Activated CD4-positive, CD25-positive, alpha-beta regulatory T cell treated with anti-CD3 and anti-CD28 coated beads, Interleukin-2, amount 50 U/mL, for 24 hours (primary cell): ENCODE data around the gene MUC12.
"Not testable (repeated sequence)": the region's sequence is repeated elsewhere in the genome, so short reads cannot be mapped to it uniquely, and the experiment has no call there.

Experiments
- ATAC-seq, 2 donors: fragments of 150-1000 bp; cut with Tn5 transposase; one replicate each; pipeline ENCODE4 v1.10.0; 2021; ENCODE audit warnings: mild to moderate bottlenecking in 1 of 2, moderate library complexity in 1 of 2

Gene MUC12, protein sequence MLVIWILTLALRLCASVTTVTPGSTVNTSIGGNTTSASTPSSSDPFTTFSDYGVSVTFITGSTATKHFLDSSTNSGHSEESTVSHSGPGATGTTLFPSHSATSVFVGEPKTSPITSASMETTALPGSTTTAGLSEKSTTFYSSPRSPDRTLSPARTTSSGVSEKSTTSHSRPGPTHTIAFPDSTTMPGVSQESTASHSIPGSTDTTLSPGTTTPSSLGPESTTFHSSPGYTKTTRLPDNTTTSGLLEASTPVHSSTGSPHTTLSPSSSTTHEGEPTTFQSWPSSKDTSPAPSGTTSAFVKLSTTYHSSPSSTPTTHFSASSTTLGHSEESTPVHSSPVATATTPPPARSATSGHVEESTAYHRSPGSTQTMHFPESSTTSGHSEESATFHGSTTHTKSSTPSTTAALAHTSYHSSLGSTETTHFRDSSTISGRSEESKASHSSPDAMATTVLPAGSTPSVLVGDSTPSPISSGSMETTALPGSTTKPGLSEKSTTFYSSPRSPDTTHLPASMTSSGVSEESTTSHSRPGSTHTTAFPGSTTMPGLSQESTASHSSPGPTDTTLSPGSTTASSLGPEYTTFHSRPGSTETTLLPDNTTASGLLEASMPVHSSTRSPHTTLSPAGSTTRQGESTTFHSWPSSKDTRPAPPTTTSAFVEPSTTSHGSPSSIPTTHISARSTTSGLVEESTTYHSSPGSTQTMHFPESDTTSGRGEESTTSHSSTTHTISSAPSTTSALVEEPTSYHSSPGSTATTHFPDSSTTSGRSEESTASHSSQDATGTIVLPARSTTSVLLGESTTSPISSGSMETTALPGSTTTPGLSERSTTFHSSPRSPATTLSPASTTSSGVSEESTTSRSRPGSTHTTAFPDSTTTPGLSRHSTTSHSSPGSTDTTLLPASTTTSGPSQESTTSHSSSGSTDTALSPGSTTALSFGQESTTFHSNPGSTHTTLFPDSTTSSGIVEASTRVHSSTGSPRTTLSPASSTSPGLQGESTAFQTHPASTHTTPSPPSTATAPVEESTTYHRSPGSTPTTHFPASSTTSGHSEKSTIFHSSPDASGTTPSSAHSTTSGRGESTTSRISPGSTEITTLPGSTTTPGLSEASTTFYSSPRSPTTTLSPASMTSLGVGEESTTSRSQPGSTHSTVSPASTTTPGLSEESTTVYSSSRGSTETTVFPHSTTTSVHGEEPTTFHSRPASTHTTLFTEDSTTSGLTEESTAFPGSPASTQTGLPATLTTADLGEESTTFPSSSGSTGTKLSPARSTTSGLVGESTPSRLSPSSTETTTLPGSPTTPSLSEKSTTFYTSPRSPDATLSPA (N-terminal part only)

DNA sequence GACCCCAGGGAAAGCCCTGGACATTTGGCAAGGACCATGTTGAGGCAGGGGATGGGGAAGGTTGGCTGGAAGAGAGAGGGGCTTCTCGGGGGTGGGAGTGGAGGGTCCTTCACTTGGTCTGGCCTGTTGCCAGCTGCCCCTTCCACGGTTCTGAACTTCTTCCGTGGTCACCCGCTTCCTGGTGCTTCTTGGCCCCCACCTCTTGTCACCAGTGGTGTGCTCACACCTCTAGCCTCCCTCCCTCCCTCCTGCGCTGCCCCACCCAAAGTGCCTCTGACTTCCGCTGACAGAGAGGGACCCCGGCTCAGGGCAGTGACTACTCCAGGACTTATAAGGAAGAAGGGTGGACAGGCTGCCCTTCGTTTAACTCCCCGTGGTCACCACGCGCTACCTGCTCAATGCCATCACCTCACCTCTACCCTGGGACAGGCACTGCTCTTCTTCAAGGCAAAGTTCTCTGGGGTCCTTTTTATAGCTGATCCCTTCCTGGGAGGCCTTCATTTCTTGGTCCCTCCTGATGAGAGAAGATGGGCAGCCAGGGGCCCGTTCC lies at the start of gene MUC12:
TSS of gene MUC12 (plus strand) at position 500 of the 550 bp plus-strand sequence. CDS start 58 bp downstream, outside the sequence.
- ATAC-seq: no peak

DNA sequence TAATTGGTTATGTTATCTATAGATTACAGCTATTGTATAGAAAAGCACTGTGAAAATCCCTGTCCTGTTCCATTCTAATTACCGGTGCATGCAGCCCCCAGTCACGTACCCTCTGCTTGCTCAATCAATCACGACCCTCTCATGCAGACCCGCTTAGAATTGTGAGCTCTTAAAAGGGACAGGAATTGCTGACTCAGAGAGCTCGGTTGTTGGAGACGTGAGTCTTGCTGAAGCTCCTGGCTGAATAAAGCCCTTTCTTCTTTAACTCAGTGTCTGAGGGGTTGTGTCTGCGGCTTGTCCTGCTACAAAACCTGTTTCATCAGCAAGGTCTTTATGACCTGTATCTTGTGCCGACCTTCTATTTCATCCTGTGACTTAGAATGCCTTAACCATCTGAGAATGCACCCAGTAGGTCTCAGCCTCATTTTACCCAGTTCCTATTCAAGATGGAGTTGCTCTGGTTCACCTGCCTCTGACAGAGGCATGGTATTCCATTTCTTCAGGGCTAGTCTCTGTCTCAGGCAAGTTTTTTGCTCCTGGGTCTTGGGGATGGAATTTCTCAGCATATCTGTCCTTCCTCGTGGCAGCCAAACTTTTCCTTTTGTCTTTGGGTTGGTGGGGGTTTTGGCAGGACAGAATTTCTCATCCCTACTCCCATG lies 49.5 kb upstream of the MUC12 start:
- not testable (repeated sequence) for ATAC-seq

DNA sequence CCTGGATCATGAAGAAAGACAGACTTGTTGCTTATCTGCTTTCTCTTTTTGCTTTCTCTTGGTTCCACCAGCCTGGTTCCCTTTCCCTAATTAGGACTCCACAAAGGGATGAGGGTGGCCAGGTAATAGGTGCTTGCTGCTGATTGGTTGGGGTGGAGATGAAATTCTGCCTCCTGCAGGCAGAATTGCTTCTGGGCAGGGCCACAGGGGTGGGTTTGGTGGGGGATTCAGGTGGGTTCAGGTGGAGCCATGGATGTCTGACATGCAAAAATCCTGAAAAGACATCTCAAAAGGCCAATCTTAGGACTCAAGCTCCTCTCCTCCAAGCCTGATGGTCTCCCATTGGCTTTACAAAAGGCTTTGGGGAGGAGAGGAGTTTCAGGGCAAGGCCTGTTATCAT lies 48.3 kb upstream of the MUC12 start:
- no peak for ATAC-seq

DNA sequence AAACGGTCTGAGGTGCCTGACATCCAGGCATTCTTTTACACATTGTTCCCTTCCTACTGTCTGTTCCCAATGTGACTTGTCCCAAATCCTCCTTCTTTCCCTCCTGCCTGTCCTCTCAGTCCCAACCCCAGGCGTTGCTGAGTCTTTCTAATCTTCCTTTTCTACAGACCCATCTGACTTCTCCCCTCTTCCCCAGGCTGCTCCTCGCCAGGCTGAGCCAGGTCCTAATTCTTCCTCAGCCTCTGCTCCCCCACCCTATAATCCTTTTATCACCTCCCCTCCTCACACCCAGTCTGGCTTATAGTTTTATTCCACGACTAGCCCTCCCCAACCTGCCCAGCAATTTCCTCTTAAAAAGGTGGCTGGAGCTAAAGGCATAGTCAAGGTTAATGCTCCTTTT lies 45.7 kb upstream of the MUC12 start:
- ATAC-seq: not testable (repeated sequence)

DNA sequence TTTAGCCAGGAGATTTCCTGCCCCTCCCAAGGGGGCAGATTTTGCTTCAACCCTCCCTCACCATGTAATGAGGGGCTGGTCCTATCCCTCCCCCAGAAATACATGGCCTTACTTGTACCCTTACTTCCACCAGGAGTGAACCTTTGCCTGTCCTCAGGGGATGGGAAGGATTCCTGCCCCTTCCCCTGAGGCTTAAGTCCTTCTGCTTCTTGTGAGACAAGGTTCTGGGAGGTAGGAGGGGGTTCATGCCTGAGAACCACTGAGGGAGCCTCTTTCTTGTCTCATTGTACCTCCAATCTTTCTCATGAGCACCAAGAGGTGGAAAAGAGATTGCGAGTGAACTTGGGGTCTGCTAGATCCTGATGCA lies 39.6 kb upstream of the MUC12 start:
- no peak for ATAC-seq

DNA sequence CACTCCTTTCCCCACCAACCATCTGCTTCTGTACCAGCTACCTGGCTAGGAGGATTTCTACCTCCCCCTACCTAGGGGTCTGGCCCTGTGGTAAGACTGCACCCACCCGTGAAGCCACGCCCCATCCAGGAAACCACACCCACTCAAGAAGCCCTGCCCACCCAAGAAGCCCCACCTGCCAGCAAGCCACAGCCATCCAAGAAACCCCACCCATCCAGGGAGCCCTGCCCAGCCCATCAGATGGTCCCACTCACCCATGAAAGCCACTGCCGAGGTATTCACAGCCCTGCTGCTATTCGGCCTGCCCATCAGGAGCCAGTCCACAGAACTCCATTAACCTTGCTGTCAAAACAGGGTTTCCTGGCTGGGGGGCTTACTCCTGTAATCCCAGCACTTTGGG lies 35.6 kb upstream of the MUC12 start:
- no peak for ATAC-seq

DNA sequence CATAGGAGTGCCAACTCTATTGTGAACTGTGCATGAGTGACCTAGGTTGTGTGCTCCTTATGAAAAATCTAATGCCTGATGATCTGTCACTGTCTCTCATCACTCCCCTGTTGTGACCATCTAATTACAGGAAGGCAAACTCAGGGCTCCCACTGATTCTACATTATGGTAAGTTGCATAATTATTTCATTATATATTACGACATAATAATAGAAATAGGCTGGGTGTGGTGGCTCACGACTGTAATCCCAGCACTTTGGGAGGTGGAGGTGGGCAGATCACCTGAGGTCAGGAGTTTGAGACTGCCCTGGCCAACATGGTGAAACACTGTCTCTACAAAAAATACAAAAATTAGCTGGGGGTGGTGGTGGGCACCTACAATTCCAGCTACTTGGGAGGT lies 34.0 kb upstream of the MUC12 start:
- ATAC-seq: not testable (repeated sequence)

DNA sequence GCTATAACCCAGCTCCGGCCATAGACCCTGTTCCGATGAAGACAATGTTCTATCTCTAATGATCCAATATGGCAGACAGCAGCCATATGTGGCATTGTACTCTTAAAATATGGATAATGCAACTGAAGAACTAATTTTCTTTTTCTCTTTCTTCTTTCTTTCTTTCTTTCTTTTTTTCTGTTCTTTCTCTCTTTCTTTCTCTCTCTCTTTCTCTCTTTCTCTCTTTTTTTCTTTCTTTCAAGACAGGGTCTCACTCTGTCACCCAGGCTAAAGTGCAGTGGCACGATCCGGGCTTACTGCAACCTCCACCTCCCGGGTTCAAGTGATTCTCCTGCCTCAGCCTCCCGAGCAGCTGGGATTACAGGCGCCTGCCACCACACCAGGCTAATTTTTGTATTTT lies 33.2 kb upstream of the MUC12 start:
- ATAC-seq: not testable (repeated sequence)

DNA sequence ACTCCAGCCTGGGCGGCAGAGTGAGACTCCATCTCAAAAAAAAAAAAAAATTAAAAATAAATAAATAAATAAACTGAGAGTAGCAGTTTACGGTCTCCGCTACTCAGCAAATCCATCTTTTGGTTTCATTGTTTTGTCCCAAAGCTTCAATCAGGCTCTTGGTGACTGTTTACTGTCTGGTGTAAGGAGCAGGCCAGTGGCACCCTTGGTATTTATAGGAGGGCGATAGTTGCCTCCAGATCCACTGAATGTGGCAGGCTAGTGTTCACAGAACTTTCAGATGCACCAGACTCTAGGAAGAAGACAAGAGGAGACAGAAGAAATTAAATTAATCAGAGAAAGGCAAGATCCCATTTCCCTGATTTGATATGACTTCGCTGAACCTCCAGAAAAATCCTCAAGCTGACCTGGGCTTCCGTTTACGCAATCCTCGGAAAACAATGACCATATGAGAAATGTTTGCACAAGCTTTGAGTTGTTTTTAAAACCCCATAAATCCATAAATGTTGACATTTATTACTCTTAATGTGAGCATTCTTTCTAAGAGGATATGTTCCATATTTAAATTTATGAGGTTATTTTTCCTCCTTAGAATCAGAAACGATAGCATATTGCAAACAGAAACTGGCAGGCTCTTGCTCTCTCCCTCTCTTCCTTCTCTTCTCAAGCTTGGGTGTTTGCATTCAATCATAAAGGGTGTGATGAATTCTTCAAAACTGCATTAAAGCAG lies 27.2 kb upstream of the MUC12 start:
- ATAC-seq: no peak

DNA sequence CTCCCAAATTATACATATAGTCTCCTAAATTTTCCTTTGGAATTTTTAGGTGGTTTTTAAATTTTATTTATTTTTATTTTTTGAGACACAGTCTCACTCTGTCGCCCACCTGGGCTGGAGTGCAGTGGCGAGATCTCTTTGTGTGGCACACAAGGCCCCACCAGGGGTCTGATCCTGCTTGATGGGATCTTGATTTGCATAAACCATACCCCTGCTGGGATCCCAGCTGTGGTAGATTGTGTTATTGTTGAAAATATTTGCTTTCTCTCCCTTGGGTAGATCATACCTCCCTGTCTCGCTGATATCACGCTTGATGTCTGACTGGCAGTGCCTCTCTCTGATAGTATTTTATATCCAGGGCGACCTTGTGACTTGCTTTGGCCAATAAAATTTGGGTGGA lies 25.7 kb upstream of the MUC12 start:
- no peak for ATAC-seq

DNA sequence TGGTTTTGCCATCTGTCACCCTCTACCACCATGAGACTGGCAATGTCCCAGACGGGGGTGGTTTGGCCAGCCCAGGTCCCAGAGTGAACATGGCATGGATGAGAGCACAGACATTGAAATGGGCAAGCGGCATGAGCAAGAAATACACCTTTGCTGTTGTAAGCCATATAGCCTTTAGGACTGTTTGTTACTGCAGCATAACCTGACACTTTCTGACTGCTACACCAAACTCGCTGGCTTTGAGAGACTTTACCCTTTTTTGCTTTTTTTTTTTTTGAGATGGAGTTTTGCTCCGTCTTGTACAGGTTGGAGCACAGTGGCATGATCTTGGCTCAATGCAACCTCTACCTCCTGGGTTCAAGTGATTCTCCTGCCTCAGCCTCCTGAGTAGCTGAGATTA lies 25.2 kb upstream of the MUC12 start:
- no peak for ATAC-seq

DNA sequence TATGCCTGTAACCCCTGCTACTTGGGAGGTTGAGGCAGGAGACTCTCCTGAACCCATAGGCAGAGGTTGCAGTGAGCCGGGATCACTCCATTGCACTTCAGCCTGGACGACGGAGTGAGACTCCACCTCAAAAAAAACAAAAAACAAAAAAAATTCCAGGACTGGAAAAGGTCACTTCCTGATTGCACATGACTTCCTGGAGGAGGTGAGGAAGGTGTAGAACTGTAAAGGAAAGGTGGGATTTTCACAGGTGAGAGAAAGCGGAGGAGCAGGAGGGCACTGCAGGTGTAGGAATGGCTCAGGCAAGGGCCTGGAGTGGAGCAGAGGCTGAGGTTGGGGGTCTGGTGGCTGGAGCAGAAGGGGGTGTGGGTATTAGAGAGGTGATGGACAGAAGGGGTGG lies 23.3 kb upstream of the MUC12 start:
- ATAC-seq: no peak

DNA sequence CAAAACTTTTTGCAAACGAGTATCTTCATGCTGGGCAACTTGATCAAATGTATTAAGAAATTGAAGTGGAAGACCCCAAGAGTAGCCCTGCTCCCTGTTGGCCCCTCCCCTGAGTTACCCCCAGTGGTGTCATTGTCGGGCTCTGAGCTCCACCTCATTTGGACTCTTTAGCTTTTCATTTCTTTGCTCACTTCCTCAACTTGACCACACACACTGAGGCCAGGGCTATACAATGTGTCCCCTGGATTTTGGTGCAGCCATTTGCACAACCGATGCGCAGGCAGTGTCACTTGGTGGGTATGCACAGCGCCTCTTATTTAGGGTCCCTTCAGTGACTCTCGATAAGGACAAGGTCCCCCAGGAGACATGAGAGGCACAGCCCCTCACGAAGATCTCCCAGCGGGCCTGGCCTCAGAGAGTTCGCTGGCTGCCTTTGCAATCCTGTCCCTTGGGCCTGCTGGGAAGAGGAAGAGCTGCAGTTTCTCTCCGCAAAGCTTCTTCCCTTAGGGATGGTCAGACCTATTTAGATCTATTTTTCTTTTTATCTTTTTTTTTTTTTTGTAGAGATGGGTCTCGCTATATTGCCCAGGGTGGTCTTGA lies 22.5 kb upstream of the MUC12 start:
- ATAC-seq: no peak

DNA sequence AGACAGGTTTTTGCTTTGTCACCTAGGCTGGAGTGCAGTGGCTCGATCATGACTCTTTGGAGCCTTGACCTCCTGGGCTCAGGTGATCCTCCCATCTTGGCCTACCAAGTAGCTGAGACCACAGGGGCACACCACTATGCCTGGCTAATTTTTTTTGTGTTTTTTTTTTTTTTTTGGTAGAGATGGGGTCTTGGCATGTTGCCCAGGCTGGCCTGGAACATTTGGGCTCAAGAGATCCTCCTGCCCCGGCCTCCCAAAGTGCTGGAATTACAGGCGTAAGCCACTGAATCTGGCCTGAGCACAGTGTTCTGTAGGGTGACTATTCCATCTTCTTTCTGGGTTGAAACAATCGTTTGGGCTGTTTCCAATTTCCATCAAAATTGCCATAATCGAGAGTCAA lies 21.6 kb upstream of the MUC12 start:
- no peak for ATAC-seq

DNA sequence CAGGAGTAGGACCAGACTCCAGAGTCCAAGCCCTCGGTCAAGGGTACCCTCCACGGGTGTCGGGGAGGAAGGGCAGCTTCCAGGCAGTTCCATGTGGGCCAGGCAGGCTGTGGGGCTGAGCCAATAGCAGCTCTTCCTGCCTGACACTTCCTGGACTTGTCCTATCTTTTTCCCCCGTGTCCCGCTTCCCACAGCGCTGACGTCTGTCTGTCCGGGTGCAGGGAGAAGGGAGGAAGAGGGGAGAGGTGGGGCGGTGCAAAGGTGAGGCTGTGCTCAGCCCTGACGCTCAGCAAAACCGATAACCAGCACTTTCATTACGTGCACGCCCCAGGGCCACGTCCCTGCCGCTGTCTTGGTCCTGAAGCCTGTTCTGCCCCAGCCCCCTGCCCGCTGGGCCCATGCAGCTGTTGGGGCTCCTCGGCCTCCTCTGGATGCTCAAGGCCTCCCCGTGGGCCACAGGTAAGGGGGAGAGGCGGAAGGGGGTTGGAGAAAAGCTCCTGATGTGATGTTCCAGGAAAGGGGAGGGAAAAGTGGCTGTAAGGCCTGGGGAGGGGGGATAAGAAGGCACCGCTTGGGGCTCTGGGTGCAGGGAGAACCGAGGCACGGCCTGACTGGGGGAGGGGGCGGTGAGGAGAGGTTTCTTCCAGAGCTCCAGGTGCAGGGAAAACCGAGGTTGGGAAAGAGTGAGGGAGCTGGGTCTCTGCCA lies 20.0 kb upstream of the MUC12 start, which contains the start of gene MUC3A:
TSS of gene MUC3A (plus strand) at position 308 of the 706 bp plus-strand sequence. CDS start at position 399, 91 bp downstream.
- no peak for ATAC-seq

DNA sequence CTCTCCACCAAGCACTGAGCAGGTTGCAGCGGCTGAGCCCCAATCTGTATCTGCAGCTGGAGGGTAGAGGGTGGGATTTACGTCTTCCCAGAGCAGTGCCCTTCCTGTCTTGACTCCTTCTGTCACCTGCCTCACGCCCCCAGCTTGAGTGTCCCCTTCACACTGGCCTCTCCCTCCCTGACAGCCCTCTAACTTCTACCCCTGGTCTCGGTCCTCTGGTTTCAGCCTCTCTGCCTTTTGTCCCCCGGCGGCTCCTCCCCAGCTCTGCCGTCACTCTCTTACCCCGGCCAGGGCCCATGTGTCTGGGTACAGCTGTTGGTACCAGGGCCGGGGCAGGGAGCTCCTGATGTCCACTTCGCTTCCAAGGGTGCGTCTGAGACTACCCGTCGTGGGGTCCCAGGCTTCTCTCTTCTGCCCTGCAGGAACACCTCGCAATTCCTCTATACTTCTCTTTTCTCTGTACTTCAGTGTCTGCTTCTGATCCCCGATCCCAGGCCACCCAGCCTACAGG lies 19.4 kb upstream of the MUC12 start:
- no peak for ATAC-seq

DNA sequence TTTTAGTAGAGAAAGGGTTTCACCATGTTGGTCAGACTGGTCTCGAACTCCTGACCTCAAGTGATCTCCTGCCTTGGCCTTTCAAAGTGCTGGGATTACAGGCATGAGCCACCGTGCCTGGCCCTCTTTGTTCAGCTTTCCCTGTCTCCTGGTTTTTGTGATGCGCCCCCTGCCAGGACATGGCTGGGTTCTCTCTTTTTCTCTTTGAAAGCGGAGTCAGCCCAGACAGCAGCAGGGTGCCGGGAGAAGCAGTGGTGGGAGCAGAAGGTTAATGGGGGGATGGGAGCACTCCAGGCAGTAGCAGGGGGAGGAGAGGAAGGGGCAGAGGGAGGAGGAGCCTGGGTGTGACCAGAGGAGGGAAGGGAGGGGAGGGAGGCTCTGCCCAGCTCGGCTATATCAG lies 18.2 kb upstream of the MUC12 start:
- no peak for ATAC-seq

DNA sequence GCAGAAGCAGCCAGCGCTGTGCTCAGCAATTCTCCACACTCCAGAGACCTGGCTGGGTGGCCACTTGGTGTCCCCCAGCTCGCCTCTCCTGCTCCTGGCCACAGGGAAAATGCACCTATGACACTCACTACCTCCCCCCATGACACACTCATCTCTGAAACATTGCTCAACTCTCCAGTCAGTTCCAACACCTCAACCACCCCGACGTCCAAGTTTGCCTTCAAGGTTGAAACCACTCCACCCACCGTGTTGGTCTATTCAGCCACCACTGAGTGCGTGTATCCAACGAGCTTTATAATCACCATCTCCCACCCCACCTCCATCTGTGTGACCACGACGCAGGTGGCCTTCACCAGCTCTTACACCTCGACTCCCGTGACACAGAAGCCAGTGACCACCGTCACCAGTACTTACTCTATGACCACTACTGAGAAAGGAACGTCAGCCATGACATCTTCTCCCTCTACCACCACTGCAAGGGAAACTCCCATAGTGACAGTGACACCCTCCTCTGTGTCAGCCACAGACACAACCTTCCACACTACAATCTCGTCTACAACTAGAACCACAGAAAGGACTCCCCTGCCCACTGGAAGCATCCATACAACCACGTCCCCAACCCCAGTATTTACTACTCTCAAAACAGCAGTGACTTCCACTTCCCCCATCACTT lies 17.3 kb upstream of the MUC12 start:
- ATAC-seq: no peak

DNA sequence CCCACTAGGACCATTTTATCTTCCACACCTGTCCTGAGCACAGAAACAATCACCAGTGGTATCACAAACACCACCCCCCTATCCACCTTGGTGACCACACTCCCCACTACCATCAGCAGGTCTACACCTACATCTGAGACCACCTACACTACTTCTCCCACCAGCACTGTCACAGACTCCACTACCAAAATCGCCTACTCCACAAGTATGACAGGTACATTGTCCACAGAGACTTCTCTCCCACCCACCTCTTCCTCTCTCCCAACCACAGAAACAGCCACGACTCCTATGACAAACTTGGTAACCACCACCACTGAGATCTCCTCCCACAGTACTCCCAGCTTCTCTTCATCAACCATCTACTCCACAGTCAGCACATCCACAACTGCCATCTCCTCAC lies 16.7 kb upstream of the MUC12 start:
- ATAC-seq: no peak
